ENCODE measurements around the gene CACNA1B. TPM values are rescaled to one million over a fixed set of nuclear protein-coding genes. Genes with fewer than 3 reads are reported as not detected.

The CACNA1B gene
- total and polyA plus RNA-seq, 2 donors from 2014 or later: 0.03 TPM; not detected in 1

- no peak for TF ChIP-seq CTCF (IDR thresholded peaks at IDR 0.05; ENCODE audit: borderline replicate concordance, extremely low read depth, insufficient read depth)
- DNase-seq: no peak
- FAIRE-seq: no peak
- Histone ChIP-seq H3K9me3 (ENCODE audit: control insufficient read depth in 2 of 3, insufficient read depth in 1 of 3, low read length in 3 of 3) (peaks cover 0 to 9% (median 3%) of the 10 kb centered on the region in 3 donors), H3K27me3 (ENCODE audit: control insufficient read depth, insufficient read depth, low read length) (no peaks in the 10 kb centered on the region), H3K27ac (ENCODE audit: low read depth in 2 of 2, low read length in 2 of 2) (no peak overlapping the region), H3K4me1 (ENCODE audit: control insufficient read depth in 2 of 3, insufficient read depth in 2 of 3, low read depth in 1 of 3, low read length in 3 of 3) (no peaks in the 10 kb centered on the region), H3K9ac (ENCODE audit: low read length in 3 of 3) (no peak overlapping the region), H3K4me3 (ENCODE audit: low read length in 3 of 3) (no peak overlapping the region), H3K36me3 (ENCODE audit: control insufficient read depth in 2 of 3, insufficient read depth in 3 of 3, low read length in 3 of 3) (no peaks in the 10 kb centered on the region)
- intact Hi-C loops (cut with DNase I): no loop called here
These were observed 22.2 kb downstream of the CACNA1B start for GRCh38 chr9:137899551-137900360.

GRCh38 chr9:137900584-137901310 lies 23.2 kb downstream of the CACNA1B start:
- H3K27me3 ChIP-seq (ENCODE audit: control insufficient read depth, insufficient read depth, low read length): no peaks in the 10 kb centered on the region
- H3K4me3 ChIP-seq (ENCODE audit: low read length in 3 of 3): no peak overlapping the region
- no peaks in the 10 kb centered on the region for H3K36me3 ChIP-seq (ENCODE audit: control insufficient read depth in 2 of 3, insufficient read depth in 3 of 3, low read length in 3 of 3)
- TF ChIP-seq CTCF (IDR thresholded peaks at IDR 0.05; ENCODE audit: borderline replicate concordance, extremely low read depth, insufficient read depth): no peak
- FAIRE-seq (no peak), DNase-seq (no peak)
- no peak overlapping the region for H3K27ac ChIP-seq (ENCODE audit: low read depth in 2 of 2, low read length in 2 of 2)
- peaks cover 0 to 9% (median 3%) of the 10 kb centered on the region in 3 donors for H3K9me3 ChIP-seq (ENCODE audit: control insufficient read depth in 2 of 3, insufficient read depth in 1 of 3, low read length in 3 of 3)
- intact Hi-C loops (cut with DNase I): no loop called here
- no peaks in the 10 kb centered on the region for H3K4me1 ChIP-seq (ENCODE audit: control insufficient read depth in 2 of 3, insufficient read depth in 2 of 3, low read depth in 1 of 3, low read length in 3 of 3)
- H3K9ac ChIP-seq (ENCODE audit: low read length in 3 of 3): no peak overlapping the region

GRCh38 chr9:137902646-137903045 lies 25.1 kb downstream of the CACNA1B start:
- H3K27me3 ChIP-seq (ENCODE audit: control insufficient read depth, insufficient read depth, low read length): no peaks in the 10 kb centered on the region
- TF ChIP-seq CTCF (IDR thresholded peaks at IDR 0.05; ENCODE audit: borderline replicate concordance, extremely low read depth, insufficient read depth): no peak
- no peak overlapping the region for H3K4me3 ChIP-seq (ENCODE audit: low read length in 3 of 3)
- no peak overlapping the region for H3K27ac ChIP-seq (ENCODE audit: low read depth in 2 of 2, low read length in 2 of 2)
- FAIRE-seq: no peak
- no peaks in the 10 kb centered on the region for H3K36me3 ChIP-seq (ENCODE audit: control insufficient read depth in 2 of 3, insufficient read depth in 3 of 3, low read length in 3 of 3)
- intact Hi-C loops (cut with DNase I): no loop called here
- no peak overlapping the region for H3K9ac ChIP-seq (ENCODE audit: low read length in 3 of 3)
- H3K4me1 ChIP-seq (ENCODE audit: control insufficient read depth in 2 of 3, insufficient read depth in 2 of 3, low read depth in 1 of 3, low read length in 3 of 3): no peaks in the 10 kb centered on the region
- no peak for DNase-seq
- H3K9me3 ChIP-seq (ENCODE audit: control insufficient read depth in 2 of 3, insufficient read depth in 1 of 3, low read length in 3 of 3): peaks cover 0 to 9% (median 3%) of the 10 kb centered on the region in 3 donors

Measured in kidney (tissue), 14 donors.